ENCODE data around the gene TPGS1.

The TPGS1 gene

GRCh38 chr19:497491-497868 lies 9.8 kb upstream of the TPGS1 start:
- in situ Hi-C loops (cut with MboI; ENCODE audit: low sequenced_read_pairs, unreplicated experiment): no loop called here
- DNase-seq (ENCODE audit: low spot score): no peak
- TF ChIP-seq CTCF (IDR thresholded peaks at IDR 0.05; ENCODE audit: borderline replicate concordance, control extremely low read depth, extremely low read depth, insufficient read depth, missing control alignments): no peak

GRCh38 chr19:497869-498510 lies 9.3 kb upstream of the TPGS1 start:
- no peak for DNase-seq (ENCODE audit: low spot score)
- no peak for TF ChIP-seq CTCF (IDR thresholded peaks at IDR 0.05; ENCODE audit: borderline replicate concordance, control extremely low read depth, extremely low read depth, insufficient read depth, missing control alignments)
- in situ Hi-C loops (cut with MboI; ENCODE audit: low sequenced_read_pairs, unreplicated experiment): no loop called here

- no peak for DNase-seq (ENCODE audit: low spot score)
- no peak for TF ChIP-seq CTCF (IDR thresholded peaks at IDR 0.05; ENCODE audit: borderline replicate concordance, control extremely low read depth, extremely low read depth, insufficient read depth, missing control alignments)
- in situ Hi-C loops (cut with MboI; ENCODE audit: low sequenced_read_pairs, unreplicated experiment): no loop called here
Observed at GRCh38 chr19:498511-498891, 8.8 kb upstream of the TPGS1 start.

- DNase-seq (ENCODE audit: low spot score): no peak
- no peak for TF ChIP-seq CTCF (IDR thresholded peaks at IDR 0.05; ENCODE audit: borderline replicate concordance, control extremely low read depth, extremely low read depth, insufficient read depth, missing control alignments)
- in situ Hi-C loops (cut with MboI; ENCODE audit: low sequenced_read_pairs, unreplicated experiment): no loop called here
Observed at GRCh38 chr19:498977-499623, 8.2 kb upstream of the TPGS1 start.

GRCh38 chr19:501646-502045 lies 5.7 kb upstream of the TPGS1 start:
- TF ChIP-seq CTCF (IDR thresholded peaks at IDR 0.05; ENCODE audit: borderline replicate concordance, control extremely low read depth, extremely low read depth, insufficient read depth, missing control alignments): no peak
- no peak for DNase-seq (ENCODE audit: low spot score)
- in situ Hi-C loops (cut with MboI; ENCODE audit: low sequenced_read_pairs, unreplicated experiment): no loop called here

- DNase-seq (ENCODE audit: low spot score): no peak
- TF ChIP-seq CTCF (IDR thresholded peaks at IDR 0.05; ENCODE audit: borderline replicate concordance, control extremely low read depth, extremely low read depth, insufficient read depth, missing control alignments): no peak
- in situ Hi-C loops (cut with MboI; ENCODE audit: low sequenced_read_pairs, unreplicated experiment): no loop called here
Observed at GRCh38 chr19:504616-505015, 2.7 kb upstream of the TPGS1 start.
